HG03521 (cell line): Measurements from ENCODE around the gene NFAM1.

Experiments
- ATAC-seq: cut with Tn5 transposase; IDR thresholded peaks from one replicate; pipeline ENCODE4 v1.9.1; 2021; ENCODE audit warnings: mild to moderate bottlenecking, moderate library complexity; ENCODE audit not compliant: unreplicated experiment

The NFAM1 gene

GRCh38 chr22:42439821-42440674 lies 7.8 kb upstream of the NFAM1 start:
- no peak for ATAC-seq

- ATAC-seq = no peak
Observed at GRCh38 chr22:42439021-42439567, 6.9 kb upstream of the NFAM1 start.

- ATAC-seq = no peak
Observed at GRCh38 chr22:42438293-42438650, 6.1 kb upstream of the NFAM1 start.

- ATAC-seq = peak; percentile 58
Observed at GRCh38 chr22:42437488-42438292, 5.5 kb upstream of the NFAM1 start.

- no peak for ATAC-seq
Observed at GRCh38 chr22:42436404-42436803, 4.2 kb upstream of the NFAM1 start.

- no peak for ATAC-seq
Observed at GRCh38 chr22:42434748-42435425, 2.7 kb upstream of the NFAM1 start.

- no peak for ATAC-seq
Observed at GRCh38 chr22:42433754-42434682, 1.8 kb upstream of the NFAM1 start.

- no peak for ATAC-seq
Observed at GRCh38 chr22:42432818-42433217, 615 bp upstream of the NFAM1 start.

- no peak for ATAC-seq
Observed at GRCh38 chr22:42431401-42432019, 693 bp downstream of the NFAM1 start.

- ATAC-seq = no peak
Observed at GRCh38 chr22:42430528-42431125, 1.6 kb downstream of the NFAM1 start.

- no peak for ATAC-seq
Observed at GRCh38 chr22:42428760-42429159, 3.4 kb downstream of the NFAM1 start.

GRCh38 chr22:42428025-42428424 lies 4.2 kb downstream of the NFAM1 start:
- ATAC-seq = no peak

- ATAC-seq = no peak
Observed at GRCh38 chr22:42427167-42427566, 5.0 kb downstream of the NFAM1 start.

GRCh38 chr22:42425989-42426355 lies 6.2 kb downstream of the NFAM1 start:
- no peak for ATAC-seq

- ATAC-seq = no peak
Observed at GRCh38 chr22:42425337-42425988, 6.7 kb downstream of the NFAM1 start.

- no peak for ATAC-seq
Observed at GRCh38 chr22:42419243-42419881, 12.8 kb downstream of the NFAM1 start.

- ATAC-seq = no peak
Observed at GRCh38 chr22:42418811-42419242, 13.4 kb downstream of the NFAM1 start.

GRCh38 chr22:42417645-42418305 lies 14.4 kb downstream of the NFAM1 start:
- ATAC-seq = no peak
